Hematopoietic multipotent progenitor cell treated with erythropoietin and hydrocortisone succinate and interleukin-3 and kit ligand, for 8 days (in vitro differentiated cells): ENCODE data around the gene ALK.

ENCODE experiments used
- DNase-seq: peaks from one replicate; pipeline ENCODE4 v3.0.0-alpha.2; 2015

Gene ALK

DNA sequence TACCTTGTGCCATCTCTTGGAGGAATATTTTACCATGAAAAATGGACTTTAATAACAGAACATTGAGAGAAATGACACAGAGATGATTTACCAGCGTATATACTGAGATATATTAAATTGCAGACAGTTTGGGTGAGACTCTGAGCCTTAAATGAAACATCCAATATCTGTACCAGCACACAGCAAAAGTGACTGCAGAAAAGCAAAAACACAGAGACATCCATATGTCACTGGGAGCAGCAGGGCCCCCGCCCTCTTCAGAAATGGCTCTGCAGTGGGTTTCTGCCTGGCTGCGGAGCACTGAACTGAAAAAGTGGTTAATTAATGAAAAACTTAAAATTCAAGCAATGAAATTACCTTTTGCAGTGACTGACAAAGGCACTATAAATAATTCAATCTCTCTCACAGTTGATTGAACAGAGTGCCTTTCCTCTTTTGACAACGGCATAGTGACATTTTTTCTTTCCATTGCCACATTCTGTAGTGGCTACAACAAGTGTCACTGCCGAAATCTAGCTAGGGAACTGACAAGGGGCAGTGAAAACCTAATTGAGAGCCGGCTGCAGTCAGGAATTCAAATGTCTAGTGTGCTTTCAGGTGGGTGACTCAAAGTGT, 353.4 kb downstream of the ALK start:
- DNase-seq, result no peak

DNA sequence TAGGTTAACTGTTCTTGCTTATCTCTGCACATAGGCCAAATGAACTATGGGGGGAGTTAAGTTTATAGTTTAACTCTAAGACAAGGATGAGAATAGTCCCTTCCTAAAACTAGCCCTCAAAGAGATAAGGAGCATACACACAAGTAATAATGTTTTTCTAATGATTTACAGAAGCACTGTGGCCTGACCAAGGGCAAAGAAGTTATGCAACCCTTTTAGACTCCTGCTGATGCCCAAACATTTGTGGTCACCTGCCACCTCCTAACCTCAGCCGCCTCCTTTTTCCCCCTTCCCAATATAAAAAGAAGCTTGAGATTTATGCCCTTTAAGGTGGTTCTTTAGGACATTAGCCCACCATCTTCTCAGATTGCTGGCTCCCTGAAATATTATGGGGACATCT, 357.7 kb downstream of the ALK start:
- DNase-seq, result no peak

DNA sequence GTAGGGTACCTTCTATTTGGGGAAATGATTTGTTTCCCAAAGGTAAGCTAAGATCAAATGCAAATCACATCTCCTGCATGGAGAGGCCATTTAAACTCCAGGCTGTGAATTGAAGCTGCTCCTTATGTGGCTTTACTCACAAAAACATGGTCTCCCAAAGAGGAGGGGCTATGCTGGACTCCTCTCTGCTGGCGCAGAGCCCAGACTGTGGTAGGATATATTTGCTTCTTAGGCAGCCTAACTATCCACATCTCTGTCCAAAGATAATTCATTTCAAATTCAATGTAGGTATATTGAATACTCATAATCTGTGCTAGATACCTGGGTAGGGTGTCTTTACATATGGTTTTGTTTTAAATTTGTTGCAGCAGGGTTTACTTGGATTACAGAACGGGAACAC, 358.5 kb downstream of the ALK start:
- DNase-seq, result peak; percentile 6

DNA sequence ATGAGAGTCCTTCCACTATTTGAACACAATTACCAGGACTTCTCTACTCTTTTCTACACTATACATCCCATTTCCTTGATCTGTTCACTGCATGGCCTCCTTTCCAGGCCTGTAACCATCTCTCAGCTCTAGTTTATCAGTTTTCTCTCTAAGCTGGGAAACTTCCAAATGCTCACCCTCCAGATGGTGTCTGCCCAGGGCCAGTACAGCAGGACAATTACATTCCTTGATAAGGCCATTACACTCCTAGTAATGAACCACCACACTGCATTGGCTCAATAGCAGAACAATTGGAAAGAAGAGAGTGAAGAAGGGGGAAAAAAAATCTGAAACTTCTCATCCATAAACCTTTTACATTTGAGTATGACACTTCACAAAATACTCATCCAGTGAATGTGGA, 359.1 kb downstream of the ALK start:
- no peak for DNase-seq

DNA sequence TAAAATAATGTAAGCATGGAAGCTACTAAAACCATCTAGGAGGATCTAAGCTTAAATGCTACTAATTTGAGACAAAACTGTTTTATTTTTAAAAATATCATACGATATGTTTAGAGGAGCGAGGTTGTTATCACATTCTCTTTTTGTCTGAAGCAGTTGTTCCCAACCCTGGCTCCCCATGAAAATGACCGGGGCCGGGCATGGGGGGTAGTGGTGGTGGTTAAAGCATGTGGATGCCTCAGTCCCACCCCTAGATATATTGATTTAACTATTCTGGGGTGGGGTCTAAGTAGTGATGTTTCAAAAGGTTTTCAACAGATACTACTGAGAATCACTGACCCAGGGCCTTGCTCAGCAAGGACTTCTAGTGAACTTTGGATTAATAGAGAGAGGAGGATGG, 359.8 kb downstream of the ALK start:
- no peak for DNase-seq

DNA sequence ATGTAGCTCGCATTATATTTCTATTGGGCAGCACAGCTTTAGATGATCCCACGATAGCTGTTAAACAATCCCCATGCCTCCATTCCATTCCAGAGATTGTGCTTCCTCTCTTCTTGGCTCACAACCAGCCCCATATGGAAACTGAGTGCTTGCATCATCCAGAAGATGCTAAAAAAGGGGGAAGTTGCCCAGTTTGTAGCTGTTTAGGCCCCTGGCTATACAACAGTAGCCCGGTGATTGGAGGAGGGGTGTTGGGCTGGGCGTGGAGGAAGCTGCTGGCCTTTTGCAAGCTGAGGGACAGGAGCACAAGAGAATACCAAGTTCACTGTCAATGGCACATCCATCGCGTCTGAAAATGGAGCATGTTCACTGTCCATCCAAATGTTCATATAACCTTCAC, 360.2 kb downstream of the ALK start:
- DNase-seq, result no peak

DNA sequence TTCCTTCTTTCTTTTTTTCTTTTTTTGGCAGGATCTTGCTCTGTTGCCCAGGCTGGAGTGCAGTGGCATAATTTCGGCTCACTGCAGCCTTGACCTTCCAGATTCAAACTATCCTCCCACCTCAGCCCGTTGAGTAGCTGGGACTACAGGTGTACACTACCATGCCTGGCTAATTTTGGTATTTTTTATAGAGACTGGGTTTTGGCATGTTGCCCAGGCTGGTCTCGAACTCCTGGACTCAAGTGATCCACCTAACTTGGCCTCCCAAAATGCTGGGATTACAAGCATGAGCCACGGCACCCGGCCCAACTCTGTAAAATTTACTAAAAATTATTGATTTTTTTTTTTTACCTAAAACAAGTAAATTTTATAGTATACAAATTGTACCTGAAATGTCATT, 360.8 kb downstream of the ALK start:
- DNase-seq, result no peak

DNA sequence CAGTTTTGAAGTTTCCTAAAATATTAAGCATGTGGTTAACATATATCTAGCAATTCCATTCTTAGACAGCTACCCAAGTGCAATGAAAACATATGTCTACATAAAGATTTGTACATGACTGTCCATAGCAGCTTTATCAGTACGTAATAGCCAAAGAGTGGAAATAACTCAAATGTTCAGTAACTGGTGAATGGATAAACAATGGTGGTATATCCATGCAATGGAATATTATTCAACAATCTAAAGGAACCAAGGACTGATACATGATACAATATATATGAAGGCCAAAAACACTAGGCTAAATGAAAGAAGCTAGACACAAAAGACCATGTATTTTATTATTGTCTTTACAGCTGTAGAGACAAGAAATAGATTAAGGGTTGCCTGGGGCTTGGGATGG, 361.4 kb downstream of the ALK start:
- DNase-seq, result no peak

DNA sequence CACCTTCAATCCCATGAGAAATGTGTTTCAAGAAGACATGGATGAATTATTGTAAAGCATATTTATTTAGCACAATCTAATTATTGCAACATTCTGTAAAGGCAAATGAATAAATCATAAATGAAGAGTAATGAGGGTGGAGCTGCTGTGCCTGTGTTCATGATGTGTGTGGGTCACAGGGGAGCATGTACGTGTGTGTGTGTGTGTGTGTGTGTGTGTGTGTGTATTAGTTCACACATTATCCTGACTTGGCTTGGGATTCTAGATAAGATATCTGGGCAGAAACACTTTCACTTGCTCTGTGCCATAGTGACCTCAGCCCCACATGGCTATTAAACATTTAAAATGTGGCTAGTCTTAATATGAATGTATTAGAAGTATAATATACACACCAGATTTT, 361.8 kb downstream of the ALK start:
- no peak for DNase-seq

DNA sequence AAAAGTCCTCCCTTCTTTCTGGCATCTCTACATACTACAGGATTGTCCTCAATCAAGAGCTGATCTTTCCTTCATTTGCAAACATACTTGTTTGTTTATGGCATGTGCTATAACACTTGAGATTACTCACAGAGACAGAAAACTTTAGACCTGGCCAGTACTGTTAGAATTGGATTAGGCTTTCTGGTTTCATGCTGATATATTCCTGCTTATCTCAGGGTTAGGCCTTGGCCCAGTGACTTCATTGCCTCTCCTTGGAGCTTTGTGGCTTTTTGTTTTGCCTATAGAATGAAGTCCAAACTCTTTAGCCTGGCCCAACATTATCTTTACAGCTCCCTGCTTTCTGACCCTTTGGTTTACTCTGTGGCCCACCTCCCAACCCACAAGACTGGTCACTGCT, 363.3 kb downstream of the ALK start:
- no peak for DNase-seq

DNA sequence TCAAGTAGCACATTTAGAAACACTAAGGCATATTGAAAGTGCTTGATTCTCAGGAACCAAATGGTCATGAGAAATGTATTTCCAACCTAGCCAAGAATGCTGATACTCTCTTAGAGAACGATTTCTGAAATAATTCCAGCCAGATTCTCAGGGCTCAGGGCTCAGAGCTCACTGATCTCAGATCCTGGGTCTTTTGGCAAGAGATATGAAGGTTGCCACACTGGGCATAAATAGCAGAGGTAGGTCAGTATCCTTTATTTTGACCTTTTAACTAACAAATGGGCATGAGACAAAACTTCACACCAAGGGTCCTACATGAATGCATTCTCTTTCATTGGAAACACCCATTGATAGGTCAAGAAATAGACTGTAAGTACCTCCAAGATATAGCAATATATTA, 364.1 kb downstream of the ALK start:
- no peak for DNase-seq

DNA sequence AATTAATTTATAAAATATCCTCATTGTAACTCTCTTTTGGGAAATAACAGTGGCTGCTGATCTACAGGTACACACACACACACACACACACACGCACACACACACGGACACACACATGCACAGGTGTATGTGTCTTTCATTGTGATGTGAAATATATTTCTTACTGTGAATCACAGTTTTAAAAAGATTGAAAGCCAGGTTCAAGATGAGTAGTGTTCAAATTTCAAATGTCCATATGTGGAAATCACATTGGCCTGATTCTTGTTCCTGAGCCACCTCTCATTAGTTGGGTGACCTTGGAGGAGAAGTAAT, 372.4 kb downstream of the ALK start:
- DNase-seq, result no peak

DNA sequence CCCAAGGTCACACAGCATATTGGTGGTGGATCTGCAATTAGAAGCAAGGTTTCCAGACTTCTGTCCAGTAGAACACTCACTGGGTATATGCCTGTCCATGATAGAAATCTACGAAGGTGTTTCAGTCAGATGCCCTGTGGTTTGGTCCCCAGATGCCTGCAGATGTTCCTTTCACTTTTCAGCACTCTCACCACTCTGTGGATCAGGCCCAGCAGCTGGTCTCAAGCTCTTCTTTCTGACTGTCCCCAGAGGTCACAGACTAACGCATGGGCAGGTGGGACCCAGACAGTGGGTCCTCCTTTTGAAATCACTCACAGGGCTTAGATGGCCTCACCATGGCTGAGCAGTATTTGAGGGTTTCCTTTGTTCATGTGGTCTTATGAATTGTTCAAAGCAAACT, 376.5 kb downstream of the ALK start:
- no peak for DNase-seq

DNA sequence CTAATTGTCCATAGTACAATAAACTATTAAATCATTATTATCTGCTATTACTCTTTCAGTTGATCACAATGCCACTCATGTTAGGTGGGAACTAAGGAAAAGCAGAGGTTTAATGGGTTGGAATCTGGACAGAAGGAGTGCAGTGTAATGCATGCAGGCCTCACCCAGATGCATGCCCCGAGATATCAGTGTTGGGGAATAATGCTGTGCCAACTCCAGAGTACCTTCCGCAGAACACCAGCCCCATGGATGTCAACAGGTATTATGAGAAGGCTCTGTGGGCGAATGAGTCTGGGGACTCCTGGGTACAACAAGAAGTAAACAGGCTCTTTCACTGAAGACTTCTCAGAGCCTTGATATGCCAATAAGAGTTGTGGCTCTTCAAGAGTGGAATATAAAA, 377.4 kb downstream of the ALK start:
- no peak for DNase-seq

DNA sequence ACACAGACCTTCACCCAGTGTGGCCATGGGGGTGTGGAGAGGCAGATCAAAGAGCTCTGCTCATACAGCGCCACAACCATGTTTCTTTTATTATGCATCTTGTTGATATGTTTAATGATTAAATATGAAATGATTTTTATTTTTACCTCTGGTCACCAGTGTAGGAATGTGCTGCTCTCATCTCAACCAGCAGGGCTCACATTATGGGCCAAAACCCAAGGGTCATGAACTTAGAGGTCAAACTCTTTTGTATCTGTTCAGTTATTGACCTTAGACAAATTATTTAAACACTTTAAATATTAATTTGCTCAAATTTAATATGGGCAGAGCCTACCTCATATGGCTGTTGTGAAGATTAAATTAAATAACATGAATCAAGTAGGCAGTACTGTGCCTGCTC, 386.2 kb downstream of the ALK start:
- DNase-seq, result no peak

DNA sequence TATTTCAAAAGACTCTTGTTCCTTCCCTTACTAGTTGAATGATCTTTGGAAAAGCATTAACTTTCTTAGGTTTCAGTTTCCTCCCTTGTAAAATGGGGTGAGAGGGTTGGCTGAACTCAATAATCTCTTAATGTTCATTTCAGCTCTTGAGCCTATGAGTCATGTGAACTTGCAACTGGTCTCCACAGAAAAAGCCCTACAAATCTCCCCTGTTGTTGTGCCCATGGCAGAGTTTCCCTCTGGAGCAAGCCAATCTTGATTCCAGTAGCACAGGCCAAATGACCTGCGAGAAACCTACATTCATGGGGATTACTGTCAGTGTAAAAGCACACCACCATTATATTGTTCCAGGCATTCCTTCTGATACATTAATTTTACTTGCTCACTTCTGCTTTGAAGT, 388.9 kb downstream of the ALK start:
- no peak for DNase-seq

DNA sequence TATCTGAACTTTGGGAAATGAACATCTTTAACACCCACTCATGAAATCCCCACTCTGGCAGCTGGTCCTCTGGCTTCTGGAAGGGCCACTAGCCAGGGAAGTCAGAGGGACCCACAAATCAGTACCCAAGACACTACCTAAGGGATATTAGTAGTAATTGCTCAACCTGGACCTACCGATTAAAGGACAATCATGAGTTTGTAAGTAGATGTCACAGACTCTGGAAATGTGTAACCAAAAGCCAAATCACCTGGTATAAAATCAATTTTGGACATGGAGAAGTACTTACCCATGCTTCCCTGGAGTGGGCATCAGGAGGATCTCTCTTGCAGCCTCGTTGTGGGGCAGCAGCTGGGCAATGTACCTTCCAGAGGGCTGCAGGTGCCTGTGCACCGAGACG, 389.8 kb downstream of the ALK start:
- no peak for DNase-seq

DNA sequence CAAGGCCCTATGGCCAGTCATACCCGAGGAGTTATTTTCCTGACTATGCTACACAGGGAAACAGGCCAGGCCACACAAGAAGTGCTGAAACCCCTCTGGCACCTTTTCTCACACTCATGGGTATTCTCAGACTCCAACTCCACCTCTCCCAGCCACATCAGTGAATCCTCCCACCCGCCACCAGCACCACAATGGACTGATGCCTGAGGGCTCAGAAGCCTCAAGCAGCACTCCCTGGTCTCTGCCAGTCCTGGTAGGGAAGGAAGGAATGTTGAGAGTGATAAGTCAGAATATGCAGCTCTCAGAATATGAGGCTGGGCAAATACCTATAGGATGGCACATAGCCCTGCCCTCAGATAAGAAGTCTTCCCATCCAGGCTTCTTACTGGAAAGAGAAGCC, 391.1 kb downstream of the ALK start:
- no peak for DNase-seq

DNA sequence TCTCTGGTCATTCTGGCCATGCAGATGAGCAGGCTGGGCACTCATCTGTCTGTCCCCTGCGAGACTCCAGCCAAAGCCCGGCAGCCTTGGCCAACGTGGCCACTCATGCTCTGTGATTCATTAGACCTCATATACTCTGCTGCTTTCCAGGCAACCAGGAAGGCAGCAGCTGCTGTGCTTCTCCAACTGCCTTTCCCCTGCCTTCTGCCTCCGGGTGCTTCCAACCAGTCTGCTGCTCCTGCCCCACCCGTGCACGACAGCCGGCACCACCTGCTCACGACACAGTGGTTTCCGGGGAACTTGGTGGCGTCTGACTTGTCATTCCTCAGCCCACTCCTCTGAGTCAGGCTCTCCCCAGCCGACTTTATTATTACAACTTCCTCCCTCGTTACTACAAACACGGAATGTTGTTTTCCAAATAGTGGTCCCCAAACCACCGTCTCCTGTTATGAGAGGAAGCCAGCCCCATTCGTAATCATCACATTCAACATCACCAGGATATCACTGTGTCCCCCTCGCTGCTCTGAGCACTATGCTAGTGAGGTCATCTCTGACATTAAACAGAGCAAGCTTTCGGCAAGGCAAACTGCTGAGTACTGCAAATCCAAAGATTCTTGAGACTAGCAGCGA, 392.4 kb downstream of the ALK start:
- DNase-seq, result no peak

DNA sequence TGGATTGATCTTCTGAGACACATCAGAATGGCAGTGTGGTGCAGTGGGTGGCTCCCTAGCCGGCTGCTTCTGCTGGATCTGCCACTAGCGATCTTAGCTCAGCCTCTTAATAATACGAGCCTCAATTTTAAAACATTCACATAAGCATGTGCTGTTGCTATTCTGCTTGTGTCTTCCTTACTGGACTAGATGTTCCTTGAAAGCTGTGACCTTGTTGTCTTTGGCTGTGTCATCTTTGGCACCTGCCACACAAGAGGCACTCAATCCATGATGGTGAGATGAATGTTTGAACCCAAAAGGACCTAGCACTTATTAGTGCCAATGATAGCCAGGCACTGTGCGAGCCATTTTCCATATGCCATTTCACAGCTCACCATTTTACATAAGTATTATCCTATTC, 393.0 kb downstream of the ALK start:
- no peak for DNase-seq

DNA sequence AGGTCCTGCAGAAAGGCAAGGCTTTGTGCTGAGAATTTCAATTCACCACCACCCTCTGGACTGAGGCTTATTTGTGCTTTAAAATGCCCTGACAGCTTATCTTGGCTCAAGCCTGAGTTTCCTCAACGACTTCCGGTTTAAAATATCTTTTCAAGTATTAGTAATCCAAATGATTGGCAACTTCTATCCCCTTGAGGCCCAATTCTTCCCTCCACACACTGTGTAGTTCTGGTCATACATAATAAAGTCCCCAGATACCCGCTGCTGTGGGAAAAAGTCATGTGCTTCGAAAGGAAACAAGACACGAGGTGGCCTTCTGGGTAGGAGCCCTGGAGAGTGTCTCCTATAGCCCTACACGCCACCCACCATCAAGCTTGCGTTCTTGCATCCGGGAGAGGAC, 393.4 kb downstream of the ALK start:
- no peak for DNase-seq

DNA sequence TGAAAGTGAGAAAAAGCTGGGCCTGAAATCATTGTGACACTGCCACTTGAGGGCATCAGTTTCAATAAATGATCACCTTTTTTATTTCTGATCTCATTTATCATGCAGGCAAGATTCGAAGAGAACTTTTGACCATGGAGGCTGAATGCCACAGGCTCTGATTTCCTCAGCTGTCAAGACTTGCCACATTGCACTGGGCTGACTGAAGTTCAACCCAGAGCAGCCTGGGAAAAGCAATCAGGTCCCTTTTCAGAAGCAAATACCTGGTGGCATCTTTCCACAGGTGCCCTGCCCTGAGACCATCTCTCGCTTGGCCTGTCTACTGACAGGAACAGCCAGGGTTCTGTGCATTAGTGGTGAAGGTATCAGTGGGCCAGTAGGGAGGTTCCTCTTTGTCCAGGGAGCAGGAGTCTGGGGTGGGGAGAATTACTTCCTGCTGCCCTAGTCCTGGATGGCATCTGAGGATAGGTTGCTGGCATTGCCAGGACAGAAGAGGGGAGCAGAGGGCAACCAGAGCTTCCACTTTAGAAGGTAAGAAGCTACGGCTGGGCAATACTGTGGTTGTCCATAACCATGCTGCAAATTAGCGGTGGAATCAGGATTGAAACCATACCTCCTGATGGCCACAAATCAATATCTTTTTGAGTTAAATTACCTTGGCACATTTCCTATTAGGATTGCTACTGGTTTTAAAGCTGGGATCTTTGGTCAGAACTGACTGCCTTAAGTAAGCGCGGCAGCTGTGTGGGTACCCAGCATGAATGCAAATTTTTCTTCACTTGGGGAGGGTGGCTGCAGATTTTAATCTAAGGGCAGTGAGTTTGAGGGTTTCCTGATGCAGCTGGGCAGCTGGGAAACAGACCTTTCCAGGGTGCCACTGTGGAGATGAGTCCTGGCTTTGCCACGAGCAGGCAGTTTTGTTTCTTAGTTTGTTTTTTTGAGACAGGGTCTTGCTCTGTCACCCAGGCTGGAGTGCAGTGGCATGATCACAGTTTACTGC, 394.5 kb downstream of the ALK start:
- no peak for DNase-seq

DNA sequence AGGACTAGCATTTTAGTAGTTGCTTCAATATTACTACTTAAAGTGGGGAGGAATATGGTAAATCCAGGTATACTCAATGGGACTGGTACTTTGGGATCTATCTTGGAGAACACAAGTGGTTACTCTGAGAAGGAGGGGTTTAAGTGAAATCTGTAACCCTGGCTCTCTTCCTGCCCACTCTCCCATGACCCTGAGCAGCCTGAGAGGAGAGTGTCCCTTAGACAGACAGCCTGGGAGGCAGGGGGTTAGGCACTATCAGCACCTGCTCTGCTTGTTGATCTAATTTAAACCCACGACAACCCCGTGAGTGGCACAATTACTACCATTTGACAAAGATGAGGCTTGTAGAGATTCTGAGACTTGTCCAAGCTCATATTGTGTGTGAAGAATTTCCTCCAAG, 395.5 kb downstream of the ALK start:
- DNase-seq, result no peak

DNA sequence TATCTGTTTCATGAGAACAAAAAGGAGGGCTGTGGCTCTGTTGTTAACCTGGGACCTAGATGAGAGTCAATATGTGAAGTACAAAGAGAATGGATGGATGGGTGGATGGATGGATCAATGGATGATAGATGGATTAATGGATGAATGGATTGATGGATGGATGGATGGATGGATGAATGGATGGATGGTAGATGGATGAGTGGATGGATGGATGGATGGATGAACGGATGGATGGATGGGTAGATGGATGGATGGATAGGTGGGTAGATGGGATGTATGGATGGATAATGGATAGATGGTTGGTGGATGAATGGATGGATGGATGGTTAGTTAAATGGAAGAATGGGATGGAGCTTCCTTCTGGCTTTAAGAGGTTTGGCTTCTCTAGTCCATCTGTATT, 396.7 kb downstream of the ALK start:
- no peak for DNase-seq
